Measurements from ENCODE around the gene TMEM132D. TPM values are rescaled to one million over a fixed set of nuclear protein-coding genes. Genes with fewer than 3 reads are reported as not detected.

TMEM132D gene
- total and polyA plus RNA-seq, 2 experiments from 2014 or later, result not detected

GRCh38 chr12:129034558-129035289 lies 869.1 kb downstream of the TMEM132D start:
- Histone ChIP-seq H3K36me3 (ENCODE audit: low read depth) (no peaks in the 10 kb centered on the region), H3K9me3 (ENCODE audit: low read depth) (no peaks in the 10 kb centered on the region), H3K27me3 (replicated peaks; ENCODE audit: insufficient read depth) (no peaks in the 10 kb centered on the region), H2AFZ (no peak overlapping the region), H3K9me2 (ENCODE audit: insufficient read depth) (no peaks in the 10 kb centered on the region), H3K27ac (no peak overlapping the region), H3K4me1 (ENCODE audit: insufficient read depth) (no peaks in the 10 kb centered on the region), H3K79me2 (ENCODE audit: insufficient read depth) (no peaks in the 10 kb centered on the region), H3K4me2 (ENCODE audit: unreplicated experiment) (no peak overlapping the region), H3F3A (ENCODE audit: insufficient read depth) (no peaks in the 10 kb centered on the region), H3K9ac (no peak overlapping the region), H3K4me3 (no peak overlapping the region), H4K20me1 (ENCODE audit: insufficient read depth) (no peaks in the 10 kb centered on the region)
- 17 to 19% methylated on average over 15 of the region's 15 CpGs for WGBS, 2 experiments (ENCODE audit: low coverage in 1 of 2, low lambda C conversion rate in 2 of 2, missing lambda C conversion rate in 2 of 2)
- DNase-seq, result no peak
- in situ Hi-C loops (cut with MboI), result no loop called here
- TF ChIP-seq EZH2 (IDR thresholded peaks at IDR 0.05; ENCODE audit: insufficient read depth, poor library complexity, severe bottlenecking), result no peak
- TF ChIP-seq EZH2phosphoT487 (IDR thresholded peaks at IDR 0.05; ENCODE audit: insufficient read depth, low read depth), result no peak

GRCh38 chr12:129028844-129029243 lies 875.0 kb downstream of the TMEM132D start:
- Histone ChIP-seq H2AFZ (no peak overlapping the region), H3K4me2 (ENCODE audit: unreplicated experiment) (no peak overlapping the region), H3K27ac (no peak overlapping the region), H3K36me3 (ENCODE audit: low read depth) (no peaks in the 10 kb centered on the region), H3F3A (ENCODE audit: insufficient read depth) (no peaks in the 10 kb centered on the region), H3K79me2 (ENCODE audit: insufficient read depth) (no peaks in the 10 kb centered on the region), H3K9me3 (ENCODE audit: low read depth) (no peaks in the 10 kb centered on the region), H3K4me1 (ENCODE audit: insufficient read depth) (no peaks in the 10 kb centered on the region), H3K9me2 (ENCODE audit: insufficient read depth) (no peaks in the 10 kb centered on the region), H3K27me3 (replicated peaks; ENCODE audit: insufficient read depth) (no peaks in the 10 kb centered on the region), H4K20me1 (ENCODE audit: insufficient read depth) (no peaks in the 10 kb centered on the region), H3K4me3 (no peak overlapping the region), H3K9ac (no peak overlapping the region)
- no peak for TF ChIP-seq EZH2phosphoT487 (IDR thresholded peaks at IDR 0.05; ENCODE audit: insufficient read depth, low read depth)
- TF ChIP-seq EZH2 (IDR thresholded peaks at IDR 0.05; ENCODE audit: insufficient read depth, poor library complexity, severe bottlenecking), result no peak
- WGBS, 2 experiments (ENCODE audit: low coverage in 1 of 2, low lambda C conversion rate in 2 of 2, missing lambda C conversion rate in 2 of 2), result 33 to 34% methylated on average over 16 of the region's 16 CpGs
- DNase-seq, result no peak
- in situ Hi-C loops (cut with MboI), result no loop called here

- H3K4me1 ChIP-seq (ENCODE audit: insufficient read depth), result no peaks in the 10 kb centered on the region
- WGBS, 2 experiments (ENCODE audit: low coverage in 1 of 2, low lambda C conversion rate in 2 of 2, missing lambda C conversion rate in 2 of 2), result 55% methylated on average over 3 of the region's 3 CpGs; no CpG with 5 or more reads in 1 of the 2 experiments
- H3K4me2 ChIP-seq (ENCODE audit: unreplicated experiment), result no peak overlapping the region
- H3K4me3 ChIP-seq, result no peak overlapping the region
- no peak for DNase-seq
- H3K27ac ChIP-seq, result no peak overlapping the region
- H3K36me3 ChIP-seq (ENCODE audit: low read depth), result no peaks in the 10 kb centered on the region
- no peaks in the 10 kb centered on the region for H3K79me2 ChIP-seq (ENCODE audit: insufficient read depth)
- H3K9me3 ChIP-seq (ENCODE audit: low read depth), result no peaks in the 10 kb centered on the region
- no peaks in the 10 kb centered on the region for H3F3A ChIP-seq (ENCODE audit: insufficient read depth)
- no peak for TF ChIP-seq EZH2 (IDR thresholded peaks at IDR 0.05; ENCODE audit: insufficient read depth, poor library complexity, severe bottlenecking)
- TF ChIP-seq EZH2phosphoT487 (IDR thresholded peaks at IDR 0.05; ENCODE audit: insufficient read depth, low read depth), result no peak
- H3K9me2 ChIP-seq (ENCODE audit: insufficient read depth), result no peaks in the 10 kb centered on the region
- H2AFZ ChIP-seq, result no peak overlapping the region
- H3K9ac ChIP-seq, result no peak overlapping the region
- no peaks in the 10 kb centered on the region for H3K27me3 ChIP-seq (replicated peaks; ENCODE audit: insufficient read depth)
- in situ Hi-C loops (cut with MboI), result no loop called here
- no peaks in the 10 kb centered on the region for H4K20me1 ChIP-seq (ENCODE audit: insufficient read depth)
Observed at GRCh38 chr12:129025055-129025454, 878.8 kb downstream of the TMEM132D start.

Small RNA genes within 50 kb of the gene (small RNA-seq; reads per million reads assigned to genes)
- not detected for gene RF02271 (ENCODE audit: low read depth, low replicate concordance)

All from GM23248 (cell line).